Measurements from ENCODE around the gene BABAM2.
"Not testable (repeated sequence)": the region's sequence is repeated elsewhere in the genome, so short reads cannot be mapped to it uniquely, and the experiment has no call there.

Gene BABAM2

GRCh38 chr2:27988306-27988705 lies 97.8 kb downstream of the BABAM2 start:
- no peak for DNase-seq

- no peak for DNase-seq
Measured at GRCh38 chr2:27988718-27989117, 98.2 kb downstream of the BABAM2 start.

- DNase-seq: no peak
Measured at GRCh38 chr2:27989149-27989548, 98.6 kb downstream of the BABAM2 start.

- no peak for DNase-seq
Measured at GRCh38 chr2:27990030-27990590, 99.6 kb downstream of the BABAM2 start.

GRCh38 chr2:27991146-27991545 lies 100.6 kb downstream of the BABAM2 start:
- no peak for DNase-seq

GRCh38 chr2:27992787-27993401 lies 102.4 kb downstream of the BABAM2 start:
- DNase-seq: no peak

- no peak for DNase-seq
Measured at GRCh38 chr2:27993402-27993787, 102.9 kb downstream of the BABAM2 start.

- no peak for DNase-seq
Measured at GRCh38 chr2:27993950-27994728, 103.6 kb downstream of the BABAM2 start.

- DNase-seq: no peak
Measured at GRCh38 chr2:27996156-27996922, 105.8 kb downstream of the BABAM2 start.

- no peak for DNase-seq
Measured at GRCh38 chr2:28000287-28000686, 109.8 kb downstream of the BABAM2 start.

- DNase-seq: no peak
Measured at GRCh38 chr2:28002181-28002580, 111.7 kb downstream of the BABAM2 start.

- DNase-seq: no peak
Measured at GRCh38 chr2:28004086-28004485, 113.6 kb downstream of the BABAM2 start.

GRCh38 chr2:28009732-28010131 lies 119.2 kb downstream of the BABAM2 start:
- DNase-seq: no peak

GRCh38 chr2:28011322-28011737 lies 120.8 kb downstream of the BABAM2 start:
- DNase-seq: no peak

GRCh38 chr2:28018474-28018873 lies 127.9 kb downstream of the BABAM2 start:
- DNase-seq: not testable (repeated sequence)

- DNase-seq: not testable (repeated sequence)
Measured at GRCh38 chr2:28019521-28019920, 129.0 kb downstream of the BABAM2 start.

GRCh38 chr2:28021898-28022297 lies 131.4 kb downstream of the BABAM2 start:
- no peak for DNase-seq

GRCh38 chr2:28025123-28025522 lies 134.6 kb downstream of the BABAM2 start:
- no peak for DNase-seq

- DNase-seq: not testable (repeated sequence)
Measured at GRCh38 chr2:28026230-28026629, 135.7 kb downstream of the BABAM2 start.

- no peak for DNase-seq
Measured at GRCh38 chr2:28028025-28028424, 137.5 kb downstream of the BABAM2 start.

- no peak for DNase-seq
Measured at GRCh38 chr2:28030600-28030999, 140.1 kb downstream of the BABAM2 start.

GRCh38 chr2:28032816-28033215 lies 142.3 kb downstream of the BABAM2 start:
- DNase-seq: no peak

- DNase-seq: no peak
Measured at GRCh38 chr2:28034696-28035095, 144.2 kb downstream of the BABAM2 start.

Data from activated CD4-positive, CD25-positive, alpha-beta regulatory T cell (primary cell).